GM21526 (cell line): ENCODE results near the gene ETV5.

ENCODE experiments used
- ATAC-seq: cut with Tn5 transposase; IDR thresholded peaks from one replicate; pipeline ENCODE4 v1.9.1; 2021; ENCODE audit warnings: moderate library complexity; ENCODE audit not compliant: unreplicated experiment, low FRiP score

The ETV5 gene

GRCh38 chr3:186108941-186109865 is at the start of gene ETV5:
Gene ETV5 (minus strand): TSS chr3:186109089. CDS start chr3:186105868, 3,221 bp downstream.
- ATAC-seq = peak; percentile 93

- no peak for ATAC-seq
Measured at GRCh38 chr3:186154641-186155040, 45.8 kb upstream of the ETV5 start.

GRCh38 chr3:186152889-186153292 is 44.0 kb upstream of the ETV5 start:
- ATAC-seq = peak; percentile 83

- no peak for ATAC-seq
Measured at GRCh38 chr3:186152361-186152798, 43.5 kb upstream of the ETV5 start.

- ATAC-seq = no peak
Measured at GRCh38 chr3:186151077-186151971, 42.4 kb upstream of the ETV5 start.

GRCh38 chr3:186150041-186150830 is 41.3 kb upstream of the ETV5 start:
- no peak for ATAC-seq

GRCh38 chr3:186149319-186149960 is 40.6 kb upstream of the ETV5 start:
- ATAC-seq = no peak

- ATAC-seq = no peak
Measured at GRCh38 chr3:186144257-186144656, 35.4 kb upstream of the ETV5 start.

- no peak for ATAC-seq
Measured at GRCh38 chr3:186143250-186143649, 34.4 kb upstream of the ETV5 start.

GRCh38 chr3:186142393-186142932 is 33.6 kb upstream of the ETV5 start:
- ATAC-seq = no peak

- no peak for ATAC-seq
Measured at GRCh38 chr3:186141790-186142189, 32.9 kb upstream of the ETV5 start.

- no peak for ATAC-seq
Measured at GRCh38 chr3:186138272-186138981, 29.5 kb upstream of the ETV5 start.

- no peak for ATAC-seq
Measured at GRCh38 chr3:186137051-186137685, 28.3 kb upstream of the ETV5 start.

GRCh38 chr3:186133980-186134379 is 25.1 kb upstream of the ETV5 start:
- no peak for ATAC-seq

GRCh38 chr3:186132487-186132886 is 23.6 kb upstream of the ETV5 start:
- ATAC-seq = no peak

- no peak for ATAC-seq
Measured at GRCh38 chr3:186129206-186129605, 20.3 kb upstream of the ETV5 start.

GRCh38 chr3:186128158-186128557 is 19.3 kb upstream of the ETV5 start:
- no peak for ATAC-seq

GRCh38 chr3:186127463-186127862 is 18.6 kb upstream of the ETV5 start:
- ATAC-seq = no peak

- no peak for ATAC-seq
Measured at GRCh38 chr3:186125118-186125517, 16.2 kb upstream of the ETV5 start.
